Spleen (tissue), 11 donors: ENCODE measurements around the gene ST6GALNAC3. TPM values are rescaled to one million over a fixed set of nuclear protein-coding genes. Genes with fewer than 3 reads are reported as not detected.

ENCODE experiments used
- DNase-seq: peaks from one replicate; pipeline ENCODE4 v3.0.0-alpha.2; 2020
- H3K27ac ChIP-seq, 8 donors: fragments of 200-600 bp; sonication (generic) in 7 of 8; 1 replicate in 4 of 8; 2 replicates in 4 of 8; pipeline versions ENCODE4 v1.5.0 to v1.8.0; 2016 to 2021; ENCODE audit warnings: inconsistent platforms in 4 of 8, mild to moderate bottlenecking in 4 of 8, moderate library complexity in 1 of 8
- H3K27me3 ChIP-seq, 7 donors: fragments of 200-600 bp; sonication (generic) in 6 of 7; replicated peaks in 1 of 7; 1 replicate in 4 of 7; 2 replicates in 3 of 7; pipeline versions ENCODE4 v1.5.0 to v1.8.0; 2016 to 2021; ENCODE audit warnings: inconsistent platforms in 3 of 7, mild to moderate bottlenecking in 1 of 7
- H3K36me3 ChIP-seq, 6 donors: fragments of 200-600 bp; sonication (generic) in 5 of 6; 1 replicate in 4 of 6; 2 replicates in 2 of 6; pipeline versions ENCODE4 v1.5.0 to v1.8.0; 2016 to 2021; ENCODE audit warnings: inconsistent platforms in 2 of 6
- H3K4me1 ChIP-seq, 6 donors: fragments of 200-600 bp; sonication (generic) in 5 of 6; 1 replicate in 3 of 6; 2 replicates in 3 of 6; pipeline versions ENCODE4 v1.5.0 to v1.8.0; 2016 to 2021; ENCODE audit warnings: inconsistent platforms in 3 of 6
- H3K4me3 ChIP-seq, 8 donors: fragments of 200-600 bp; sonication (generic) in 7 of 8; 1 replicate in 4 of 8; 2 replicates in 4 of 8; pipeline versions ENCODE4 v1.5.0 to v1.8.0; 2016 to 2021; ENCODE audit warnings: inconsistent platforms in 4 of 8, mild to moderate bottlenecking in 4 of 8, moderate library complexity in 2 of 8
- H3K9me3 ChIP-seq, 8 donors: fragments of 200-600 bp; sonication (generic) in 7 of 8; 1 replicate in 4 of 8; 2 replicates in 4 of 8; pipeline versions ENCODE4 v1.5.0 to v1.8.0; 2016 to 2021; ENCODE audit warnings: inconsistent platforms in 4 of 8
- POLR2A ChIP-seq, 3 donors: fragments of 450-650 bp; IDR thresholded peaks; one replicate each; pipeline ENCODE4 v1.5.1; 2017; ENCODE audit warnings: antibody characterized with exemption in 3 of 3, mild to moderate bottlenecking in 1 of 3
- POLR2AphosphoS5 ChIP-seq, 3 donors: sonication (generic); formaldehyde crosslinking; IDR thresholded peaks; one replicate each; pipeline ENCODE4 v1.5.1; 2017; ENCODE audit warnings: antibody characterized with exemption in 3 of 3
- WGBS, 5 donors: extraction: QIAGEN DNeasy Blood & Tissue Kit in 3 of 5; methylation state at CpG; one replicate each; pipeline versions ENCODE4 v1.1.5 to v1.1.7; 2013 to 2018; 5-methylcytosine and 5-hydroxymethylcytosine counted together
- intact Hi-C: fragments of 100-400 bp; cut with DNase I; formaldehyde crosslinking; loops from one replicate; pipeline ENCODE4 v1.15.0; 2023; ENCODE audit warnings: low total_unique reads
- polyA plus RNA-seq, 3 donors: library from polyadenylated mRNA; stranded (reverse); fragments of 200-250 nt; gene quantifications; one replicate each; pipeline ENCODE4 v1.2.1, GENCODE V29; 2013
- total RNA-seq, 7 donors: library from RNA; depleted of rRNA in 3 of 7; stranded (reverse); fragments of >200 nt in 3 of 7; fragmentation: NEBNext Ultra II Directional in 4 of 7; extraction: Animal tissue kit (Norgen Biotek cat#: 25700) in 4 of 7; gene quantifications; one replicate each; pipeline versions ENCODE4 v1.1.0 to v1.2.1, GENCODE V29; 2016 to 2021
- TF ChIP-seq, protein P1 (sequence below), 11 experiments: fragments of 200-600 bp in 7 of 11; fragments of 450-650 bp in 4 of 11; sonication (generic) in 4 of 11; IDR thresholded peaks in 8 of 11; conservative IDR thresholded peaks in 3 of 11; 1 replicate in 7 of 11; 2 replicates in 4 of 11; pipeline versions ENCODE4 v1.4.0 to v1.8.0; 2016 to 2021; ENCODE audit warnings: antibody characterized with exemption in 11 of 11, inconsistent platforms in 4 of 11, mild to moderate bottlenecking in 1 of 11
- donor health status: healthy with polysubstance abuse.
- donor health status: DM: no; HTN: no; CAD: no; lungs with moderate emphysema.
- donor health status: DM: no; HTN: no; CAD: no.
- donor health status: Bipolar disorder and iron deficiency.
- donor health status: healthy.
- donor health status: DM: no; HTN: no; CAD: no.
- donor health status: DM: yes; HTN: yes; CAD: no.

The ST6GALNAC3 gene
- total and polyA plus RNA-seq, 10 donors, result 0.93 to 24.7 (median 10.1) TPM

- H3K36me3 ChIP-seq, result no peaks in the 10 kb centered on the region
- no peak for TF ChIP-seq POLR2AphosphoS5 (IDR thresholded peaks at IDR 0.05)
- TF ChIP-seq, protein P1, sequence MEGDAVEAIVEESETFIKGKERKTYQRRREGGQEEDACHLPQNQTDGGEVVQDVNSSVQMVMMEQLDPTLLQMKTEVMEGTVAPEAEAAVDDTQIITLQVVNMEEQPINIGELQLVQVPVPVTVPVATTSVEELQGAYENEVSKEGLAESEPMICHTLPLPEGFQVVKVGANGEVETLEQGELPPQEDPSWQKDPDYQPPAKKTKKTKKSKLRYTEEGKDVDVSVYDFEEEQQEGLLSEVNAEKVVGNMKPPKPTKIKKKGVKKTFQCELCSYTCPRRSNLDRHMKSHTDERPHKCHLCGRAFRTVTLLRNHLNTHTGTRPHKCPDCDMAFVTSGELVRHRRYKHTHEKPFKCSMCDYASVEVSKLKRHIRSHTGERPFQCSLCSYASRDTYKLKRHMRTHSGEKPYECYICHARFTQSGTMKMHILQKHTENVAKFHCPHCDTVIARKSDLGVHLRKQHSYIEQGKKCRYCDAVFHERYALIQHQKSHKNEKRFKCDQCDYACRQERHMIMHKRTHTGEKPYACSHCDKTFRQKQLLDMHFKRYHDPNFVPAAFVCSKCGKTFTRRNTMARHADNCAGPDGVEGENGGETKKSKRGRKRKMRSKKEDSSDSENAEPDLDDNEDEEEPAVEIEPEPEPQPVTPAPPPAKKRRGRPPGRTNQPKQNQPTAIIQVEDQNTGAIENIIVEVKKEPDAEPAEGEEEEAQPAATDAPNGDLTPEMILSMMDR (IDR thresholded peaks at IDR 0.05 in 8 of 11, conservative IDR thresholded peaks at IDR 0.05 in 3 of 11), result no peak
- TF ChIP-seq POLR2A (IDR thresholded peaks at IDR 0.05), result no peak
- no peak for DNase-seq
- WGBS, 5 donors, result 70 to 92% (median 80%) methylated on average over 4 of the region's 4 CpGs
- H3K27ac ChIP-seq, result no peak overlapping the region
- no peak overlapping the region for H3K4me3 ChIP-seq
- H3K4me1 ChIP-seq, result no peaks in the 10 kb centered on the region
- H3K9me3 ChIP-seq, result peaks cover 0 to 7% (median 0%) of the 10 kb centered on the region in 8 donors
- intact Hi-C loops, result no loop called here
- H3K27me3 ChIP-seq, result no peaks in the 10 kb centered on the region
Measured at GRCh38 chr1:76474922-76475321, 400.4 kb downstream of the ST6GALNAC3 start.

DNA sequence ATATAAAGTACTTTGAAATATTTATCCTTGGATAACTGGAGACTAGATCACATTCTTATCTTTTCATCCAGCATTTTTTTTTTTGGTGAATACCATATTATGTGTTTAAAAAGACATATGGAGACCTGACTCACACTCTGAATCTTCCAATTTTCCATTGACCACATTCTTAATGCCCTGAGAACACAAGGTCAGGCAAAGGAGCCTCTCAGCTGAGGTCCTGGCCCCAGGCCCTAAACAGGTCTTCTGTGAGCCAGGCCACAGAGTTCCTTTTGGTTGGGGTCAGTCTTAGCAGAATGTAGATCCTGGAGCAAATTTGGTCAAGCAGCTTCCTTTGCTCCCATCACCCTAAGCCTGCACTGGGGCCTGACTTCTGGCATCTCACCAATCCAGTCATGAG is 402.6 kb downstream of the ST6GALNAC3 start:
- Histone ChIP-seq H3K9me3 (peaks cover 0 to 7% (median 0%) of the 10 kb centered on the region in 8 donors), H3K27ac (no peak overlapping the region), H3K4me3 (no peak overlapping the region), H3K27me3 (no peaks in the 10 kb centered on the region), H3K4me1 (no peaks in the 10 kb centered on the region), H3K36me3 (no peaks in the 10 kb centered on the region)
- DNase-seq, result no peak
- TF ChIP-seq POLR2A (IDR thresholded peaks at IDR 0.05) (no peak), POLR2AphosphoS5 (IDR thresholded peaks at IDR 0.05) (no peak)
- TF ChIP-seq, protein P1 (IDR thresholded peaks at IDR 0.05 in 8 of 11, conservative IDR thresholded peaks at IDR 0.05 in 3 of 11), result no peak
- intact Hi-C loops, result no loop called here

DNA sequence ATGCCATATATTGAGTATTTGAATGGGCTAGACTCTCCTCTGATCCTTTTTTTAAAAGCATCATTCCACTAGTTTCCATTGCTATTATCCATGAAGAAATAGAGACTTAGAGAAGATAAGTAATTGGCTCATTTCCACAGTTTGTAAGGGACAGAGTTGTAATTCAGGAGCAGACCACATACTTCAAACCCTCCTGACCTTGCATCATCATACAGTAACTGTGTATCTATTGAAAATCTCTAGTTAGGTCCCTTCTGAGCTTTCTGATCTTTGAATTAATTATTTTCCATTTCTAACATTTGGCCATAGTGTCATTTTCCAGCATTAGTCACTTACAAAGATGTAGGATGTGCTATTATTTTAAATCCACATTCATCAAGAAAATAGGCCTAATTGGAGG is 406.3 kb downstream of the ST6GALNAC3 start:
- H3K27ac ChIP-seq, result no peak overlapping the region
- no peaks in the 10 kb centered on the region for H3K4me1 ChIP-seq
- H3K36me3 ChIP-seq, result no peaks in the 10 kb centered on the region
- TF ChIP-seq, protein P1 (IDR thresholded peaks at IDR 0.05 in 8 of 11, conservative IDR thresholded peaks at IDR 0.05 in 3 of 11), result no peak
- H3K9me3 ChIP-seq, result peaks cover 0 to 3% (median 0%) of the 10 kb centered on the region in 8 donors
- no peak overlapping the region for H3K4me3 ChIP-seq
- intact Hi-C loops, result no loop called here
- H3K27me3 ChIP-seq, result no peaks in the 10 kb centered on the region
- DNase-seq, result no peak

GRCh38 chr1:76481672-76482071 is 407.1 kb downstream of the ST6GALNAC3 start:
- no peak overlapping the region for H3K27ac ChIP-seq
- no peaks in the 10 kb centered on the region for H3K4me1 ChIP-seq
- H3K9me3 ChIP-seq, result no peaks in the 10 kb centered on the region
- TF ChIP-seq POLR2AphosphoS5 (IDR thresholded peaks at IDR 0.05), result no peak
- TF ChIP-seq, protein P1 (IDR thresholded peaks at IDR 0.05 in 8 of 11, conservative IDR thresholded peaks at IDR 0.05 in 3 of 11), result no peak
- no peak for TF ChIP-seq POLR2A (IDR thresholded peaks at IDR 0.05)
- 67 to 94% (median 90%) methylated on average over 1 of the region's 1 CpG for WGBS, 5 donors
- no peak overlapping the region for H3K4me3 ChIP-seq
- no peaks in the 10 kb centered on the region for H3K36me3 ChIP-seq
- DNase-seq, result no peak
- intact Hi-C loops, result no loop called here
- no peaks in the 10 kb centered on the region for H3K27me3 ChIP-seq
